HG03095 (cell line): Measurements from ENCODE around the gene CD84.
"Not testable (repeated sequence)": the region's sequence is repeated elsewhere in the genome, so short reads cannot be mapped to it uniquely, and the experiment has no call there.

Experiments used
- ATAC-seq: cut with Tn5 transposase; IDR thresholded peaks from one replicate; pipeline ENCODE4 v1.9.1; 2021; ENCODE audit warnings: moderate library complexity; ENCODE audit not compliant: unreplicated experiment

The CD84 gene

GRCh38 chr1:160519642-160520435 is 59.5 kb downstream of the CD84 start:
- peak; percentile 40 for ATAC-seq

DNA sequence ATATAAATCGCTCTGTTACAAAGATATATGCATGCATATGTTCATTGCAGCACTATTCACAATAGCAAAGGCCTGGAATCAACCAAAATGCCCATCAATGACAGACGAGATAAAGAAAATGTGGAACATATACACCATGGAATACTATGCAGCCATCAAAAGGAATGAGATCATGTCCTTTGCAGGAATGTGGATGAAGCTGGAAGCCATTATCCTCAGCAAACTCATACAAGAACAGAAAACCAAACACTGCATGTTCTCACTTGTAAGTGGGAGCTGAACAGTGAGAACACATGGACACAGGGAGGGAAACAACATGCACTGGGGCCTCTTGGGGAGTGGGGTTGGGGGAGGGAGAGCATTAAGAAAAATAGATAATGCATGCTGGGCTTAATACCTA is 61.8 kb downstream of the CD84 start:
- ATAC-seq, result not testable (repeated sequence)

GRCh38 chr1:160515908-160516307 is 63.4 kb downstream of the CD84 start:
- ATAC-seq, result not testable (repeated sequence)

DNA sequence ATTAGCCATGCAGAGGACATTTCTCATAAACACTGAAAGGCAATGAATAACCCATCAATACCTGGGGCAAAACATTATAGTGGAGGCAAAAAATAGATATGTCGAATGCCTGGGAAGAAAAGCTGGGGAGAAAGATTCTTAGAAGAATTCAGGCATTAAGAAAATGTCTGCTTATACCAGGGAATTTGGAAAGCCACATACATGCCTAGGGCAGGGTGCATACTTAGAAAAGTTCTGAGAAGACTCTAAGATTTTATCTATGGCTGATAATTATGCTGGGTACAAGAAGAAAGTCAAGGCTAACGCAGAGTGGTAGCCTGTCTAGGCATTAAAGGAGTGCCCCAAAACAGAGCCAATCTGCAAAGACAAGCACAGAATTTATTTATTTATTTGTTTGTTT is 74.6 kb downstream of the CD84 start:
- ATAC-seq, result no peak

DNA sequence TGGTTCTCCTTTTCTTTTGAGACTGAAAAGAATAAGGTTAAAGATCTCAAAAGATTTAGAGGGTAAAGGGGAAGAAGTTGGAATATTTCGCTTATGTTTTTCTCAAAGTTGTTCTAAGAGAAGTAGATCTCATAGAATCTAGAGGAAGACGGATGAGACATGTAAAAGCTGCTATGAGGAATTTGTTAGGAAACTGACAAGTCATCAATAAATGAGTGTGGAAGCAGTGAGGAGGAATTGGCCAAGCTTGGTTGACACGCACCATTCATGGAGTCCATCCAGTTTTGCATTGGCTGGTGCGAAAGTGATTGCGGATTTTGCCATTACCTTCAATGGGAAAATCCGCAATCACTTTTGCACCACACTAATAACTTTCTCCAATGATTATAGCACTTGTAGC is 76.2 kb downstream of the CD84 start:
- no peak for ATAC-seq

GRCh38 chr1:160500321-160500990 is 78.8 kb downstream of the CD84 start:
- no peak for ATAC-seq

GRCh38 chr1:160499631-160500030 is 79.7 kb downstream of the CD84 start:
- ATAC-seq, result no peak

GRCh38 chr1:160498301-160499065 is 80.8 kb downstream of the CD84 start:
- ATAC-seq, result not testable (repeated sequence)

DNA sequence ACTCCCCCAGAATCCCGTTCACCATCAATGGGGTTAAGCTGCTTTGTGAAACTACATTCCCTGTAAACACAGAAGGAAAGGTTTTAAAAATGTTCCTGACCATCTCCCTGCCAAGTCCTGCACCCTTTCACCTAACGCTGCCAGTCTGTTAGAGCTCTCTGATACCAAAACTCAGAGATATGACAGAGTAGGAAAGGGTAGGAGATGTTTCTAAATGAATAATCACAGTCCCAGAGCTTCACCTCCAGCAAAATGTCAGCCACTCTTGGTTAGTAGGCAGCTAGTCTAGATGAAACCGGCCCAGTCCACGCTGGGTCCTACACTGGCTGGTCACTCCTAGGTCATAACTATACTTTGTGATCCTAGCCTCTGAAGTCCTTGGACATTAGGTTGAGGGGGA is 83.0 kb downstream of the CD84 start:
- no peak for ATAC-seq

GRCh38 chr1:160494620-160495019 is 84.7 kb downstream of the CD84 start:
- ATAC-seq, result no peak

GRCh38 chr1:160492617-160493016 is 86.7 kb downstream of the CD84 start:
- ATAC-seq, result no peak

GRCh38 chr1:160491981-160492380 is 87.3 kb downstream of the CD84 start:
- ATAC-seq, result no peak
